ENCODE data around the gene FAM124A.

DNA sequence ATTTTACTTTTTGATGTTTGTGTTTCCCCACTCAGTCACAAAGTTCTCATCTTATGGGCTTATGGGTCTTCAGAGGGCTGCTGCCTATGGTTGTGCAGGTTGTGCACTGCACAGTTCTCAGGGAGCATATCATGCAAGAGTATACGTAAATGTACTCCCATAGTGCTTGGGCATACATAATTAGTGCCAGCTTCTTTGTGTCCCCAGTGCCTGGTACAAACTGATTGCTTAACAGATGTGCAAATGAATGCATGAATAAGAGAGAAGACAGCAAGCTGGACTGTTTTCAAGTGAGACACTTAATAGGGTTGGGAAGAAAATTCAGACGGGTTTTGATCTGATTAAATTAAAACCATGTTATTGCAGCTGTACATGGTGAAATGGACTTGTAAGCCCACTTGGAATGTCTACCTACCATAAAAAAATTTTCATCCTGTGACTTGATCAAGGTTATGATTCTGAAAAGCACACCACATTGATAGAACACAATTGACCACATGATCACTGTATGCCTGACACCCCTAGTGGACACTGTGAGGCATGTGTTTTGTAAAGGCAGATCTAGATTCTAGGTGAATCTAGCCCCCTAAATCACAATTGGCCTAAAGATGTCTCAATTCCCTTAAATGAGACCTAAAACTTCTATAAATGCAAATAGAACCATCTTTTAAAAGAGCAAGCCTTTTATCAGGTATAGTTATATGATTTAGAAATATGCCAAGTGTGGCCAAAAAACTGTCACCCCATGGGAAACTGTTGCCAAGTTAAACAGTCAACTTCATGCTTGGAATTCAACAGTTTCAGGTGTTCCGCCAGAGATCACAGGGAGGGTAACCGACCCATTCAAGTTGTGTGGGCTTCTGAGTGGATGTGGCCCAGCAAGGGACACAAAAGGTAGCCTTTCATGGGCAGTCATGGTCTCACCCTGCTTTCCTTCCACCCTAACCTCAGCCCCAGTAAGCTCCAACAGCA, 27.9 kb downstream of the FAM124A start:
- TF ChIP-seq GATA2 (IDR thresholded peaks at IDR 0.05; ENCODE audit: low read depth, low read length) = no peak
- no peak for TF ChIP-seq GATA3 (IDR thresholded peaks at IDR 0.05; ENCODE audit: low read depth, low read length)

Measured in SH-SY5Y (cell line).